ENCODE measurements around the gene UTP25. TPM values are rescaled to one million over a fixed set of nuclear protein-coding genes. Genes with fewer than 3 reads are reported as not detected.

Gene UTP25
- total RNA-seq, 4 donors from 2014 or later: 3.7 to 8.0 (median 7.3) TPM

DNA sequence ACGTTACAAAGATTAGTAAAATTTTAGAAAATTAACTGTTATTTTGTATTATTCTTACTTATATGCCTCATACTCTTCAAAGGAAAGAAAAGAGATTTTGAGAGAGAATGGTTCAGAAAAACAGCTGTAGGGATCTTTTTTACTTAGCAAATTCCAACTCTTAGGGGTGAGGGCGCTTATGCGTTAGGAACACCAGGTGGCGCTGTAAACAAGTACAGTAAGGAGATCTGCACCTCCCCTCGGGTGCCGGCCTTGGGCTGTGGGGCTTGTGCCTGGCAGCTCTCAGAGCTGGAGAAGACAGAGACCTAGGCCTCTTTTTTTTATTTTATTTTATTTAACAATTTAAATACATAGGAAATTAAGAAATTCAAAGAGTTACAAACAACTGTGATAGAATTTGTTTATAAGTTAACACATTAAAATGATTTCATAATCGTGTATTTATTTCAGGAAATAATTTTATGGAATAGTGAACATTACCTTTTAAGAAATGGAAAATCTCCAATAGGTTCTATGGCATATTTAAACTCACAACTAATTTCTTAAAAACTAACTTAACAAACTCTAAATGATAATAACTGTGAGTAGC lies 32.6 kb downstream of the UTP25 start:
- TF ChIP-seq CTCF (IDR thresholded peaks at IDR 0.05) (peak; percentile 71 to 89 (median 88)), EP300 (IDR thresholded peaks at IDR 0.05) (no peak)
- WGBS: 16% methylated on average over 7 of the region's 7 CpGs

DNA sequence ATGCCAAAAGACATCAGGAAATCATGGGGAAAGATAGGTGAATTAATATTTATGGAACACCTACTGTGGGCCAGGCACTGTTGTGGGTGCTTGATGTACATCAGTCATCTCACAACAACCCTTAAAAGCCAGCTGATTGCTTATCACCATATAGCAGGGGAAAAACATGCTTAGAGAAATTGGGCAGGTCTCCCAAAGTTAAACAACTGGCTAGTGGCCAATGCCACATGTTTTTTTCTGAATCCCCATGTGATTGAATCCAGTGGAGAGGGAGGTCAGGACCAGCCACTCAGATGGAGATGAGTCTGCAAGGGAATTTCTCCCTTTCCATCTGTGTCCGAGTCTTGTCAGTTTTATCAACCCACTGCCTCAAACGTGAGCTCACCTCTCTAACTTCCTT lies 33.5 kb downstream of the UTP25 start:
- 63% methylated on average over 2 of the region's 2 CpGs for WGBS
- no peak for DNase-seq (ENCODE audit: extremely low spot score)
- Histone ChIP-seq H3K4me1 (no peaks in the 10 kb centered on the region), H3K4me3 (no peak overlapping the region), H3K27ac (replicated peaks in 1 of 4) (no peak overlapping the region), H3K27me3 (peaks cover 0 to 13% (median 0%) of the 10 kb centered on the region in 4 donors), H3K36me3 (no peaks in the 10 kb centered on the region), H3K9me3 (no peaks in the 10 kb centered on the region)
- no peak for TF ChIP-seq CTCF (IDR thresholded peaks at IDR 0.05)
- intact Hi-C loops (cut with DNase I): loop anchor here (5.0 to 10.0 kb wide), 2 partner anchors 126 to 464 kb away; partner anchors contain the start of gene HHAT

More for the DNA sequence above, 32.6 kb downstream of the UTP25 start:
- Histone ChIP-seq H3K4me1 (no peaks in the 10 kb centered on the region), H3K9me3 (no peaks in the 10 kb centered on the region), H3K36me3 (peaks cover 0 to 4% (median 0%) of the 10 kb centered on the region in 4 donors), H3K27ac (replicated peaks in 1 of 4) (no peak overlapping the region), H3K27me3 (peaks cover 0 to 13% (median 0%) of the 10 kb centered on the region in 4 donors), H3K4me3 (no peak overlapping the region)
- intact Hi-C loops (cut with DNase I): loop anchor here (5.0 to 10.0 kb wide), 2 partner anchors 127 to 464 kb away; partner anchors contain the start of gene HHAT
- DNase-seq (ENCODE audit: extremely low spot score): peak; percentile 95

DNA sequence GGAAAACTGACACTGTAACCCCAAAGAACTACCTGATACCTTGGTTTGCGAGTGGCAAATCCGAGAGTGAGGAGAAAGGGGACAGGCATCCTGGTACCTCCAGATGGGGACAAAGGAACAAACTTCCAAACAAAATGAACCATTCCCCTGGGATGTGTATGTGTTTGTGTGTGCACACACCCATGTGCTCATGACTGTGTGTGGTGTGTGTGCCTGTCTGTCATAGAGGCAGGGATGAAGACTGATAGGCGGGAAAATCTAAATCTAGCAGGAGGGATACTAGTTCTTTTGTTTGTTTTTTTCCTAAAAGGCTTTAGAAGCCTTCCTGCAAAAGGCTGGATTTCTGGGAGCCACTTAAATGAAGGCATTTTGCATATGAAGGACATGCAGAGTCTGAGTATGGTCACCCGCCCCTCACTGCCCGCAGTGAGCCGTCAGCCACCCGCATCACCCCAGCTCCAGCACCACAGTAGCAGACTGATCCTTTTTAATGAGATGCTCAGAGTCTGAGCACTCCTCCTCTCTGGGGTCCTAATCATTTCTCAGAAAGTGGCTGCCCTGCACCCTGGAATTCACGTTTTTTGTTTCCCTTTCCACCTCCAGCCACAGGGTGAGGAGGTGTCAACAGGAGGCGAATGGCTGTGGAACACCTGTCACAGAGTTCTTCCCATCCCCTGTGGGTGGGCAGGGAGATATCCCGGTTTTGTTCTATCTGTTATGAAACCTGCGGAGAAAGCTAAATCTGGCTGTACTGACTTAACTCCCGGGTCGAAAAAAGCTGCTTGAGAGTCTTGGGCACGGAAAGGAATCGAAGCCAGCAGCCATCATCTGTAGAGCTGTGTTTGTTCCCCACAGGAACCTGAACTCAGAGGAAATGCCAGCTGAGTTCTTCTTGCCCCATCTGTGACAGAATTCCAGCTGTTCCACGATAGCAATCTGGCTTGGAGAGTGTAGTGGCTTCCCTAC lies 34.9 kb downstream of the UTP25 start:
- peaks cover 0 to 13% (median 0%) of the 10 kb centered on the region in 4 donors for H3K27me3 ChIP-seq
- H3K9me3 ChIP-seq: no peaks in the 10 kb centered on the region
- H3K36me3 ChIP-seq: no peaks in the 10 kb centered on the region
- DNase-seq (ENCODE audit: extremely low spot score): no peak
- TF ChIP-seq EP300 (IDR thresholded peaks at IDR 0.05) (no peak), CTCF (IDR thresholded peaks at IDR 0.05) (no peak), POLR2A (IDR thresholded peaks at IDR 0.05; ENCODE audit: low read depth) (no peak), POLR2AphosphoS5 (IDR thresholded peaks at IDR 0.05) (no peak)
- H3K4me3 ChIP-seq: no peak overlapping the region
- H3K4me1 ChIP-seq: no peaks in the 10 kb centered on the region
- intact Hi-C loops (cut with DNase I): loop anchor here (5.0 to 10.0 kb wide), 2 partner anchors 125 to 462 kb away; partner anchors contain the start of gene HHAT
- WGBS: 67% methylated on average over 16 of the region's 16 CpGs
- H3K27ac ChIP-seq (replicated peaks in 1 of 4): no peak overlapping the region

DNA sequence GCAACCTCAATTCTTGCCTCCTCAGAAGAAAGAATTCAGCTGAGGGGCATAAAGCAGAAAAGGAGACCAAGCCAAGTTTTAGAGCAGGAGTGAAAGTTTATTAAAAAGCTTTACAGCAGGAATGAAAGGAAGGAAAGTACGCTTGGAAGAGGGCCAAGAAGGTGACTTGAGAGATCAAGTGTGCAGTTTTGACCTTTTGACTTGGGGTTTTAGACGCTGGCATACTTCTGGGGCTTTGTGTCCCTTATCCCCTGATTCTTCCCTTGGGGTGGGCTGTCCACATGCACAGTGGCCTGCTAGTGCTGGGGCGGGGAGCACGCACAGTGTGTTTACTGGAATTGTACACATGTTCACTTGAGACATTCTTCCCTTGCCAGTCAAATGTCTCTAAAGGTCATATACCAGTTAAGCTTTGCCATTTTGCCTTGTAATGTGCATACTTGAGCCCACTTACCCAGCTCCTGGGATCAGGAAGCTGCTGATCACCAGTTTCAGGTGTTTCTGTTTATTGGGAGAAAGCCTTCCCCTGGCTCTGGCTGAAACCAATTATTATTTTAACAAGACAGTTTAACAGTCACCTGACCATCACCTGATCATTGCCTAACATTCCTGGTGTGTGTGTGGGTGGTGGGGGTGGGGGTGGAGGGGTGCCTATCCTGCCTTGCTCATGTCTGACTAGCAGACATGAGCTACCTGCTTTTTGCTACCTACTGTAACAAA lies 36.2 kb downstream of the UTP25 start:
- 55% methylated on average over 4 of the region's 4 CpGs for WGBS
- Histone ChIP-seq H3K4me1 (no peaks in the 10 kb centered on the region), H3K36me3 (no peaks in the 10 kb centered on the region), H3K27me3 (peaks cover 0 to 13% (median 0%) of the 10 kb centered on the region in 4 donors), H3K9me3 (no peaks in the 10 kb centered on the region), H3K27ac (replicated peaks in 1 of 4) (no peak overlapping the region), H3K4me3 (no peak overlapping the region)
- intact Hi-C loops (cut with DNase I): loop anchor here (5.0 to 10.0 kb wide), 2 partner anchors 123 to 461 kb away; partner anchors contain the start of gene HHAT
- no peak for TF ChIP-seq POLR2A (IDR thresholded peaks at IDR 0.05; ENCODE audit: low read depth)
- no peak for TF ChIP-seq POLR2AphosphoS5 (IDR thresholded peaks at IDR 0.05)
- no peak for TF ChIP-seq EP300 (IDR thresholded peaks at IDR 0.05)
- no peak for TF ChIP-seq CTCF (IDR thresholded peaks at IDR 0.05)
- DNase-seq (ENCODE audit: extremely low spot score): no peak
